ENCODE data around the gene ZNF205. TPM values are rescaled to one million over a fixed set of nuclear protein-coding genes. Genes with fewer than 3 reads are reported as not detected.

ZNF205 gene
- polyA plus RNA-seq, 1 of the 3 experiments (the other 2 are of a cell fraction): 9.7 TPM

DNA sequence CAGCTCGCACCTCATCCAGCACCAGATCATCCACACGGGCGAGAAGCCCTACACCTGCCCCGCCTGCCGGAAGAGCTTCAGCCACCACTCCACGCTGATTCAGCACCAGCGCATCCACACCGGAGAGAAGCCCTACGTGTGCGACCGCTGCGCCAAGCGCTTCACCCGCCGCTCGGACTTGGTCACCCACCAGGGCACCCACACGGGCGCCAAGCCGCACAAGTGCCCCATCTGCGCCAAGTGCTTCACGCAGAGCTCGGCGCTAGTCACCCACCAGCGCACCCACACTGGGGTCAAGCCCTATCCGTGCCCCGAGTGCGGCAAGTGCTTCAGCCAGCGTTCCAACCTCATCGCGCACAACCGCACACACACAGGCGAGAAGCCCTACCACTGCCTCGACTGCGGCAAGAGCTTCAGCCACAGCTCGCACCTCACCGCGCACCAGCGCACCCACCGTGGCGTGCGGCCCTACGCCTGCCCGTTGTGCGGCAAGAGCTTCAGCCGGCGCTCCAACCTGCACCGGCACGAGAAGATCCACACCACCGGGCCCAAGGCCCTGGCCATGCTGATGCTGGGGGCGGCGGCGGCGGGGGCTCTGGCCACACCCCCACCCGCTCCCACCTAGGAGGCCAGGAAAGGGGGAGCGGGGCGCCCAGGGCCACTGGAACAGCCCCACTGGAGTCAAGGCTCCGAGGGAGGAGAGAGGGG is 7.5 kb downstream of the ZNF205 start:
- no peaks in the 10 kb centered on the region for H3K9me2 ChIP-seq
- H3F3A ChIP-seq (replicated peaks; ENCODE audit: insufficient read depth): peaks cover 6% of the 10 kb centered on the region
- DNase-seq: no peak
- H2AFZ ChIP-seq (ENCODE audit: low read depth): no peak overlapping the region
- H3K27me3 ChIP-seq (ENCODE audit: insufficient read depth): no peaks in the 10 kb centered on the region
- no peaks in the 10 kb centered on the region for H4K20me1 ChIP-seq (ENCODE audit: insufficient read depth)
- H3K9me3 ChIP-seq: no peaks in the 10 kb centered on the region
- no peak overlapping the region for H3K9ac ChIP-seq
- 97% methylated on average over 45 of the region's 57 CpGs for WGBS (ENCODE audit: low lambda C conversion rate)
- no peak overlapping the region for H3K4me3 ChIP-seq (ENCODE audit: low read depth in 2 of 2, low read length in 1 of 2)
- peaks cover 4% of the 10 kb centered on the region in 2 experiments; a peak in 1 of 4 replicates for H3K4me1 ChIP-seq (ENCODE audit: control insufficient read depth in 1 of 2, insufficient read depth in 2 of 2, low read depth in 1 of 2, low read length in 1 of 2)
- peaks cover 0 to 32% of the 10 kb centered on the region in 2 experiments for H3K36me3 ChIP-seq (replicated peaks in 1 of 2; ENCODE audit: control insufficient read depth in 1 of 2, insufficient read depth in 2 of 2, low read length in 1 of 2)
- CTCF ChIA-PET: interaction anchor here (1.1 to 10.8 kb wide), 3 partner anchors 9 to 61 kb away, joined by 3 to 64 read pairs (median 37); no protein-coding TSS in a partner anchor
- TF ChIP-seq, protein P1, sequence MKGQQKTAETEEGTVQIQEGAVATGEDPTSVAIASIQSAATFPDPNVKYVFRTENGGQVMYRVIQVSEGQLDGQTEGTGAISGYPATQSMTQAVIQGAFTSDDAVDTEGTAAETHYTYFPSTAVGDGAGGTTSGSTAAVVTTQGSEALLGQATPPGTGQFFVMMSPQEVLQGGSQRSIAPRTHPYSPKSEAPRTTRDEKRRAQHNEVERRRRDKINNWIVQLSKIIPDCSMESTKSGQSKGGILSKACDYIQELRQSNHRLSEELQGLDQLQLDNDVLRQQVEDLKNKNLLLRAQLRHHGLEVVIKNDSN (IDR thresholded peaks at IDR 0.05; ENCODE audit: borderline replicate concordance, low read depth): no peak
- TF ChIP-seq ELF1 (IDR thresholded peaks at IDR 0.05) (no peak), TCF12 (IDR thresholded peaks at IDR 0.05) (no peak), SIN3A (IDR thresholded peaks at IDR 0.05; ENCODE audit: borderline replicate concordance, low read depth, low read length) (no peak), POLR2AphosphoS5 (IDR thresholded peaks at IDR 0.05; ENCODE audit: low read depth, low read length) (no peak), NRF1 (IDR thresholded peaks at IDR 0.05; ENCODE audit: low read depth, low read length) (no peak), RXRA (IDR thresholded peaks at IDR 0.05; ENCODE audit: borderline replicate concordance, low read depth) (no peak), MXI1 (IDR thresholded peaks at IDR 0.05; ENCODE audit: low read depth, low read length) (no peak), TAF1 (IDR thresholded peaks at IDR 0.05; ENCODE audit: borderline replicate concordance, low read depth, low read length) (no peak), EP300 (IDR thresholded peaks at IDR 0.05; ENCODE audit: borderline replicate concordance in 1 of 2, low read depth in 1 of 2, low read length in 1 of 2) (no peak), FOSL2 (IDR thresholded peaks at IDR 0.05; ENCODE audit: borderline replicate concordance, low read depth) (no peak), EZH2phosphoT487 (IDR thresholded peaks at IDR 0.05; ENCODE audit: borderline replicate concordance, low read depth) (no peak), RAD21 (IDR thresholded peaks at IDR 0.05; ENCODE audit: low read length) (no peak), MEF2A (IDR thresholded peaks at IDR 0.05; ENCODE audit: borderline replicate concordance, low read depth) (no peak)
- TF ChIP-seq, protein P2, sequence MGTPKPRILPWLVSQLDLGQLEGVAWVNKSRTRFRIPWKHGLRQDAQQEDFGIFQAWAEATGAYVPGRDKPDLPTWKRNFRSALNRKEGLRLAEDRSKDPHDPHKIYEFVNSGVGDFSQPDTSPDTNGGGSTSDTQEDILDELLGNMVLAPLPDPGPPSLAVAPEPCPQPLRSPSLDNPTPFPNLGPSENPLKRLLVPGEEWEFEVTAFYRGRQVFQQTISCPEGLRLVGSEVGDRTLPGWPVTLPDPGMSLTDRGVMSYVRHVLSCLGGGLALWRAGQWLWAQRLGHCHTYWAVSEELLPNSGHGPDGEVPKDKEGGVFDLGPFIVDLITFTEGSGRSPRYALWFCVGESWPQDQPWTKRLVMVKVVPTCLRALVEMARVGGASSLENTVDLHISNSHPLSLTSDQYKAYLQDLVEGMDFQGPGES (IDR thresholded peaks at IDR 0.05; ENCODE audit: low read depth, low read length): no peak
- TF ChIP-seq, protein P3, sequence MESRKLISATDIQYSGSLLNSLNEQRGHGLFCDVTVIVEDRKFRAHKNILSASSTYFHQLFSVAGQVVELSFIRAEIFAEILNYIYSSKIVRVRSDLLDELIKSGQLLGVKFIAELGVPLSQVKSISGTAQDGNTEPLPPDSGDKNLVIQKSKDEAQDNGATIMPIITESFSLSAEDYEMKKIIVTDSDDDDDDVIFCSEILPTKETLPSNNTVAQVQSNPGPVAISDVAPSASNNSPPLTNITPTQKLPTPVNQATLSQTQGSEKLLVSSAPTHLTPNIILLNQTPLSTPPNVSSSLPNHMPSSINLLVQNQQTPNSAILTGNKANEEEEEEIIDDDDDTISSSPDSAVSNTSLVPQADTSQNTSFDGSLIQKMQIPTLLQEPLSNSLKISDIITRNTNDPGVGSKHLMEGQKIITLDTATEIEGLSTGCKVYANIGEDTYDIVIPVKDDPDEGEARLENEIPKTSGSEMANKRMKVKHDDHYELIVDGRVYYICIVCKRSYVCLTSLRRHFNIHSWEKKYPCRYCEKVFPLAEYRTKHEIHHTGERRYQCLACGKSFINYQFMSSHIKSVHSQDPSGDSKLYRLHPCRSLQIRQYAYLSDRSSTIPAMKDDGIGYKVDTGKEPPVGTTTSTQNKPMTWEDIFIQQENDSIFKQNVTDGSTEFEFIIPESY (IDR thresholded peaks at IDR 0.05; ENCODE audit: borderline replicate concordance, low read depth): no peak
- TF ChIP-seq, protein P4, sequence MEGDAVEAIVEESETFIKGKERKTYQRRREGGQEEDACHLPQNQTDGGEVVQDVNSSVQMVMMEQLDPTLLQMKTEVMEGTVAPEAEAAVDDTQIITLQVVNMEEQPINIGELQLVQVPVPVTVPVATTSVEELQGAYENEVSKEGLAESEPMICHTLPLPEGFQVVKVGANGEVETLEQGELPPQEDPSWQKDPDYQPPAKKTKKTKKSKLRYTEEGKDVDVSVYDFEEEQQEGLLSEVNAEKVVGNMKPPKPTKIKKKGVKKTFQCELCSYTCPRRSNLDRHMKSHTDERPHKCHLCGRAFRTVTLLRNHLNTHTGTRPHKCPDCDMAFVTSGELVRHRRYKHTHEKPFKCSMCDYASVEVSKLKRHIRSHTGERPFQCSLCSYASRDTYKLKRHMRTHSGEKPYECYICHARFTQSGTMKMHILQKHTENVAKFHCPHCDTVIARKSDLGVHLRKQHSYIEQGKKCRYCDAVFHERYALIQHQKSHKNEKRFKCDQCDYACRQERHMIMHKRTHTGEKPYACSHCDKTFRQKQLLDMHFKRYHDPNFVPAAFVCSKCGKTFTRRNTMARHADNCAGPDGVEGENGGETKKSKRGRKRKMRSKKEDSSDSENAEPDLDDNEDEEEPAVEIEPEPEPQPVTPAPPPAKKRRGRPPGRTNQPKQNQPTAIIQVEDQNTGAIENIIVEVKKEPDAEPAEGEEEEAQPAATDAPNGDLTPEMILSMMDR (IDR thresholded peaks at IDR 0.05): no peak
- TF ChIP-seq, protein P5, sequence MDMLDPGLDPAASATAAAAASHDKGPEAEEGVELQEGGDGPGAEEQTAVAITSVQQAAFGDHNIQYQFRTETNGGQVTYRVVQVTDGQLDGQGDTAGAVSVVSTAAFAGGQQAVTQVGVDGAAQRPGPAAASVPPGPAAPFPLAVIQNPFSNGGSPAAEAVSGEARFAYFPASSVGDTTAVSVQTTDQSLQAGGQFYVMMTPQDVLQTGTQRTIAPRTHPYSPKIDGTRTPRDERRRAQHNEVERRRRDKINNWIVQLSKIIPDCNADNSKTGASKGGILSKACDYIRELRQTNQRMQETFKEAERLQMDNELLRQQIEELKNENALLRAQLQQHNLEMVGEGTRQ (IDR thresholded peaks at IDR 0.05; ENCODE audit: borderline replicate concordance, low read depth, low read length): no peak
- H3K4me2 ChIP-seq: no peak overlapping the region
- no peak overlapping the region for H3K27ac ChIP-seq (ENCODE audit: low read depth in 2 of 2, low read length in 1 of 2)
- POLR2A ChIA-PET: interaction anchor here (1.5 kb wide), 1 partner anchor 13 kb away, joined by 3 read pairs; no protein-coding TSS in a partner anchor
- no peaks in the 10 kb centered on the region for H3K79me2 ChIP-seq (ENCODE audit: insufficient read depth)

Measured in SK-N-SH (cell line).